ENCODE results near the gene AFG1L.

DNA sequence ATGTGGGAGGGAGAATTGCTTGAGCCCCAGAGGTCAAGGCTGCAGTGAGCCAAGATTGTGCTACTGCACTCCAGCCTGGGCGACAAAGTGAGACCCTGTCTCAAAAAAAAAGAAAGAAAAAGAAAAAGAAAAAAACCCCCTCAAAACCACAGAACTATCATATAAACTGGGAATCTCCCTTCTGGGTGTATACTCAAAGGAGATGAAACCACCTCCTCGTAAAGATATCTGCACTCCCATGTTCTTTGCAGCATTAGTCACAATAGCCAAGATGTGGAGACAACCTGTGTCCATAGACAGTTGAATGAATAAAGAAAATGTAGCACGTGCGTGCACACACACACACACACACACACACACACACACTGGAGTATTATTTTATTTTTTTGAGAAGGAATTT lies 8.5 kb upstream of the AFG1L start:
- TF ChIP-seq JUND (IDR thresholded peaks at IDR 0.05) = no peak
- TF ChIP-seq CTCF (IDR thresholded peaks at IDR 0.05; ENCODE audit: low read depth, low read length, missing input control) = no peak
- TF ChIP-seq REST (IDR thresholded peaks at IDR 0.05) = no peak
- no peak for TF ChIP-seq EGR1 (IDR thresholded peaks at IDR 0.05; ENCODE audit: low read depth in 2 of 2)
- no peak for TF ChIP-seq SP1 (IDR thresholded peaks at IDR 0.05)
- TF ChIP-seq, protein P1, sequence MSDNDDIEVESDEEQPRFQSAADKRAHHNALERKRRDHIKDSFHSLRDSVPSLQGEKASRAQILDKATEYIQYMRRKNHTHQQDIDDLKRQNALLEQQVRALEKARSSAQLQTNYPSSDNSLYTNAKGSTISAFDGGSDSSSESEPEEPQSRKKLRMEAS (IDR thresholded peaks at IDR 0.05) = no peak
- TF ChIP-seq YY1 (IDR thresholded peaks at IDR 0.05) = no peak
- TF ChIP-seq ZBTB33 (IDR thresholded peaks at IDR 0.05) = no peak
- no peak for TF ChIP-seq GABPA (IDR thresholded peaks at IDR 0.05 in 1 of 2, conservative IDR thresholded peaks at IDR 0.05 in 1 of 2)
- no peak for TF ChIP-seq TAF1 (conservative IDR thresholded peaks at IDR 0.05)
- TF ChIP-seq RAD21 (IDR thresholded peaks at IDR 0.05) = no peak
- TF ChIP-seq, protein P2, sequence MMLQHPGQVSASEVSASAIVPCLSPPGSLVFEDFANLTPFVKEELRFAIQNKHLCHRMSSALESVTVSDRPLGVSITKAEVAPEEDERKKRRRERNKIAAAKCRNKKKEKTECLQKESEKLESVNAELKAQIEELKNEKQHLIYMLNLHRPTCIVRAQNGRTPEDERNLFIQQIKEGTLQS (IDR thresholded peaks at IDR 0.05) = no peak
- no peak for TF ChIP-seq FOXA1 (IDR thresholded peaks at IDR 0.05)
- no peak for TF ChIP-seq RXRA (IDR thresholded peaks at IDR 0.05)

All from liver (tissue), 3 donors.